ENCODE results near the gene SIAH2. TPM values are rescaled to one million over a fixed set of nuclear protein-coding genes. Genes with fewer than 3 reads are reported as not detected.
A peak's percentile ranks its signal among the peaks of the same experiment; 100 is the strongest.

SIAH2 gene
- total RNA-seq, 2 donors from 2014 or later: 15.6 to 19.2 TPM

DNA sequence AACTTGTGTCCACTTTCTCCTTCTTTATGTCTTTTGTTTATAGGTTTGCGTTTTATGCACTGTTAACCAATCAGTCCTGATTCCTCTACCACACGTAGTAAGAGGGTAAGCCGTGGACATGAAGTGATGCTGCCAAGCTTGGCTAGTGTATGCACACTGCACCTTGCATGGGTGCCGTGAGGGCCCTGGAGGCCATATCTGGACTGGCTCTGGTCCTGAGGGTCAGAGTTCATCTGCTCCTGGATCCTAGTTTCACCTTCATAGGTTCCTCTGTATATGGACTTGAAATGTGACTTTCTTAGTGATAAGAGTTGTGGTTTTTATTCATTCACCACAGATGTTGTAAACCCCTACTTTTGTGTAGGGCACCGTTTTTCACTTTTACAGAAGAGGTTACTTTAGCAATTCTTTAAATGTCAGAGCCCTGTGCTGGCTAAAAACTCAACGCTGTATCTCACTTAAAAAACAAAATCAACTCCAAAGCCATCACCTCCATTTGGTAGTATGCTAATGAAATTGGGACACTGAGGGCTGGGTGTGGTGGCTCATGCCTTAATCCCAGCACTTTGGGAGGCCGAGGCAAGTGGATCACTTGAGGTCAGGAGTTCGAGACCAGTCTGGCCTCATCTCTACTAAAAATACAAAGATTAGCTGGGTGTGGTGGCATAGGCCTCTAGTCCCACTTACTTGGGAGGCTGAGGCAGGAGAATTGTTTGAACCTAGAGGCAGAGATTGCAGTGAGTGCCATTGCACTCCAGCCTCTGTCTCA is 22.9 kb downstream of the SIAH2 start:
- Mint-ChIP-seq H3K27ac (no peak overlapping the region), H3K9me3 (no peaks in the 10 kb centered on the region), H3K4me1 (peaks cover 56% of the 10 kb centered on the region), H3K36me3 (ENCODE audit: low read depth) (peaks cover 18% of the 10 kb centered on the region), H3K27me3 (ENCODE audit: insufficient read depth) (peaks cover 3% of the 10 kb centered on the region), H3K4me3 (no peak overlapping the region)
- peaks cover 25% of the 10 kb centered on the region for H3K4me1 ChIP-seq (ENCODE audit: control insufficient read depth, insufficient read depth, low read length)
- TF ChIP-seq, protein P1, sequence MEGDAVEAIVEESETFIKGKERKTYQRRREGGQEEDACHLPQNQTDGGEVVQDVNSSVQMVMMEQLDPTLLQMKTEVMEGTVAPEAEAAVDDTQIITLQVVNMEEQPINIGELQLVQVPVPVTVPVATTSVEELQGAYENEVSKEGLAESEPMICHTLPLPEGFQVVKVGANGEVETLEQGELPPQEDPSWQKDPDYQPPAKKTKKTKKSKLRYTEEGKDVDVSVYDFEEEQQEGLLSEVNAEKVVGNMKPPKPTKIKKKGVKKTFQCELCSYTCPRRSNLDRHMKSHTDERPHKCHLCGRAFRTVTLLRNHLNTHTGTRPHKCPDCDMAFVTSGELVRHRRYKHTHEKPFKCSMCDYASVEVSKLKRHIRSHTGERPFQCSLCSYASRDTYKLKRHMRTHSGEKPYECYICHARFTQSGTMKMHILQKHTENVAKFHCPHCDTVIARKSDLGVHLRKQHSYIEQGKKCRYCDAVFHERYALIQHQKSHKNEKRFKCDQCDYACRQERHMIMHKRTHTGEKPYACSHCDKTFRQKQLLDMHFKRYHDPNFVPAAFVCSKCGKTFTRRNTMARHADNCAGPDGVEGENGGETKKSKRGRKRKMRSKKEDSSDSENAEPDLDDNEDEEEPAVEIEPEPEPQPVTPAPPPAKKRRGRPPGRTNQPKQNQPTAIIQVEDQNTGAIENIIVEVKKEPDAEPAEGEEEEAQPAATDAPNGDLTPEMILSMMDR (conservative IDR thresholded peaks at IDR 0.05): no peak
- no peak overlapping the region for H3K9ac ChIP-seq (ENCODE audit: extremely low read depth, low read length, poor library complexity, severe bottlenecking)
- H3K36me3 ChIP-seq (ENCODE audit: control insufficient read depth, insufficient read depth, low read length): peaks cover 7% of the 10 kb centered on the region
- no peaks in the 10 kb centered on the region for H3K27me3 ChIP-seq (ENCODE audit: control insufficient read depth, insufficient read depth, low read length, poor library complexity, severe bottlenecking)
- no peaks in the 10 kb centered on the region for H3K9me3 ChIP-seq (ENCODE audit: control insufficient read depth, low read length)
- WGBS, 2 experiments (ENCODE audit: insufficient coverage in 1 of 2, insufficient read length in 1 of 2): 96 to 100% methylated on average over 6 to 8 of the region's 8 CpGs
- no peak overlapping the region for H3K4me3 ChIP-seq (ENCODE audit: low read length)
- no peak overlapping the region for H3K27ac ChIP-seq (ENCODE audit: low read depth, low read length)
- DNase-seq: no peak

DNA sequence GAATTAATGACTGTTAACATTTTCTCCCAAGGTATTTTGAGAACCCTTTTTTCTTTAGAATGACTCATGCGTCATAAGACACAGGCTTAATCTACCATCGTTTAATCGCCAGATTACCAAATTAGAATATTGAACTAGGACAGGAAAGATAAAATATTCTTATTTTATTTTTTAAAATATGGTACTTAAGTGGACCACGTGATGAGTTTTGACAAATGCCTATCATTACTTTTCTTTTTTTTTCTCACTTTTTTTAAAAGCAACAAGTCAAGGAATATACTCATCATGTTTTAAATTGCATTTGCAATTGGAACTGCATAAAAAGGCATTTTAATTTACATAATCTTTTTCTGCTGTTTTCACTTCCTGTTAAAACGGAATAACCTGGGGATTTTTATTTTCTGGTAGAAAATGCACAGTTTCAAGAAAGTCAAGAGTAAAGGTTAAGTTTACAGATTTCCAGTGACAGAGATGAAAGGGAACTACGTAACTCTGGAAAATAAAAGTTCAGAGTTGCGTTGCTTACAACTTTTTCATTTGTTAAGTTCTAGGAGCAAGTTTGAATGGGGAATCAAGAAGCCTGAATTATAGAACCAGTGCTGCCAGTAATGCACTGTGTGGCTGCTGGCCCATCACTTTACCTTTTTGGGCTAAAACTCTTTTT is 23.6 kb downstream of the SIAH2 start:
- Histone ChIP-seq H3K4me1 (ENCODE audit: control insufficient read depth, insufficient read depth, low read length) (peaks cover 27% of the 10 kb centered on the region), H3K36me3 (ENCODE audit: control insufficient read depth, insufficient read depth, low read length) (peaks cover 7% of the 10 kb centered on the region), H3K9ac (ENCODE audit: extremely low read depth, low read length, poor library complexity, severe bottlenecking) (peak overlapping the region; percentile 35), H3K27ac (ENCODE audit: low read depth, low read length) (no peak overlapping the region), H3K9me3 (ENCODE audit: control insufficient read depth, low read length) (no peaks in the 10 kb centered on the region), H3K4me3 (ENCODE audit: low read length) (no peak overlapping the region), H3K27me3 (ENCODE audit: control insufficient read depth, insufficient read depth, low read length, poor library complexity, severe bottlenecking) (no peaks in the 10 kb centered on the region)
- no peaks in the 10 kb centered on the region for H3K9me3 Mint-ChIP-seq
- DNase-seq: no peak
- peaks cover 3% of the 10 kb centered on the region for H3K27me3 Mint-ChIP-seq (ENCODE audit: insufficient read depth)
- H3K27ac Mint-ChIP-seq: peak overlapping the region; percentile 84
- peaks cover 18% of the 10 kb centered on the region for H3K36me3 Mint-ChIP-seq (ENCODE audit: low read depth)
- TF ChIP-seq, protein P1 (conservative IDR thresholded peaks at IDR 0.05): no peak
- peaks cover 57% of the 10 kb centered on the region for H3K4me1 Mint-ChIP-seq
- WGBS, 2 experiments (ENCODE audit: insufficient coverage in 1 of 2, insufficient read length in 1 of 2): 92 to 94% methylated on average over 2 to 5 of the region's 7 CpGs
- H3K4me3 Mint-ChIP-seq: no peak overlapping the region

DNA sequence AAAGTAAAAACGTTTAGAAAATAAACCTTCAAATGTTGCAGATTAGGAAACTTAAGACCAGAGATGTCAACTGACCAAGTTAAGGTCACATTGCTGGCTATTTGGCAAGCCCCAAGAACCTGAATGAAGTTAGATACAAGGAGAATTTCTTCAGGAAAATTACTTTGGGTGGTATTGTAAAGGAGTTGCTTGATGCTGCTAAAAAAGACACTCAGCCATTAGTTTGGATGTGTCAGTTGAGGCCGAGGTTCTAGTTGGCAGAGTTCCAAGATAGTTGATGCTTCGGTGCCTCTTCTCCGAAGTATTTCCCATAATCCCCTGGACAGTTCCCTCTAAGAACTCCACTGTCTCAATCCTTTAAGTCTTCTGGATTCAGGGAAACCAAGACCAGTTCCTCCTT is 24.3 kb downstream of the SIAH2 start:
- Histone ChIP-seq H3K4me3 (ENCODE audit: low read length) (no peak overlapping the region), H3K36me3 (ENCODE audit: control insufficient read depth, insufficient read depth, low read length) (peaks cover 7% of the 10 kb centered on the region), H3K27me3 (ENCODE audit: control insufficient read depth, insufficient read depth, low read length, poor library complexity, severe bottlenecking) (no peaks in the 10 kb centered on the region), H3K4me1 (ENCODE audit: control insufficient read depth, insufficient read depth, low read length) (peaks cover 27% of the 10 kb centered on the region), H3K9me3 (ENCODE audit: control insufficient read depth, low read length) (no peaks in the 10 kb centered on the region), H3K27ac (ENCODE audit: low read depth, low read length) (no peak overlapping the region), H3K9ac (ENCODE audit: extremely low read depth, low read length, poor library complexity, severe bottlenecking) (peak overlapping the region; percentile 35)
- peak overlapping the region; percentile 84 for H3K27ac Mint-ChIP-seq
- TF ChIP-seq, protein P1 (conservative IDR thresholded peaks at IDR 0.05): no peak
- H3K4me1 Mint-ChIP-seq: peaks cover 57% of the 10 kb centered on the region
- WGBS, 2 experiments (ENCODE audit: insufficient coverage in 1 of 2, insufficient read length in 1 of 2): 38 to 72% methylated on average over 2 to 4 of the region's 4 CpGs
- peaks cover 18% of the 10 kb centered on the region for H3K36me3 Mint-ChIP-seq (ENCODE audit: low read depth)
- H3K27me3 Mint-ChIP-seq (ENCODE audit: insufficient read depth): peaks cover 3% of the 10 kb centered on the region
- no peak overlapping the region for H3K4me3 Mint-ChIP-seq
- DNase-seq: no peak
- no peaks in the 10 kb centered on the region for H3K9me3 Mint-ChIP-seq

Measured in endodermal cell (in vitro differentiated cells).